HCT116 (cell line): Measurements from ENCODE around the gene ELP2. TPM values are rescaled to one million over a fixed set of nuclear protein-coding genes. Genes with fewer than 3 reads are reported as not detected.

ENCODE experiments used
- ATAC-seq: fragments of 200-7000 bp; cut with Tn5 transposase; 2 replicates; pipeline ENCODE4 v1.9.1; 2020; ENCODE audit warnings: mild to moderate bottlenecking, moderate library complexity
- BruUV-seq: library from RNA; stranded (reverse); fragments of 400-500 nt; replicated peaks from 2 replicates; lab custom pipeline; 2021; lab: Mats Ljungman, UMichigan
- CTCF ChIA-PET: fragments of 300-600 bp; sonication (Branson Sonifier 250); formaldehyde crosslinking; loops from one replicate; lab custom pipeline; 2021; ENCODE audit warnings: antibody characterized with exemption; lab: Charles Lee
- POLR2A ChIA-PET: fragments of 300-600, 350-600 bp; sonication (Branson Sonifier 250); formaldehyde crosslinking; loops from one replicate; lab custom pipeline; 2021; ENCODE audit warnings: antibody characterized with exemption; lab: Charles Lee
- RAD21 ChIA-PET, 2 experiments: fragments of 300-600 bp; sonication (Branson Sonifier 250); formaldehyde crosslinking; loops; one replicate each; lab custom pipeline; 2023; ENCODE audit warnings: low total read pairs in 2 of 2; ENCODE audit not compliant: uncharacterized antibody in 2 of 2, unreplicated experiment in 2 of 2, low non-redundant PET in 1 of 2; lab: Charles Lee
- DNase-seq: peaks from one replicate; pipeline ENCODE4 v3.0.0-alpha.2; 2010; ENCODE audit warnings: low read depth, low spot score
- H2AFZ ChIP-seq: fragments of 200-600 bp; shearing (Covaris generic), sonication (generic); 2 replicates; pipeline ENCODE4 v1.6.1; 2017; ENCODE audit warnings: low read depth, mixed run types, mixed read lengths, antibody characterized with exemption, low read length; ENCODE audit not compliant: poor library complexity, severe bottlenecking
- H3K27ac ChIP-seq: 2 replicates; pipeline ENCODE4 v1.5.1; 2012; ENCODE audit warnings: low read depth, low read length
- H3K27me3 ChIP-seq: fragments of 200-600 bp; sonication (generic); 2 replicates; pipeline ENCODE4 v1.6.1; 2016; ENCODE audit warnings: mixed run types, low read length, mixed read lengths; ENCODE audit not compliant: insufficient read depth
- H3K36me3 ChIP-seq, 2 experiments: fragments of 200-500 bp in 1 of 2; fragments of 200-600 bp in 1 of 2; sonication (Bioruptor generic) in 1 of 2; sonication (generic) in 1 of 2; 2 replicates each; pipeline versions ENCODE4 v1.5.1 to v1.6.1; 2014 to 2016; ENCODE audit warnings: low read length in 2 of 2, inconsistent platforms in 1 of 2, mixed read lengths in 1 of 2, mixed run types in 1 of 2; ENCODE audit not compliant: insufficient read depth in 2 of 2, control insufficient read depth in 1 of 2
- H3K4me1 ChIP-seq, 2 experiments: fragments of 200-600 bp in 1 of 2; sonication (generic) in 1 of 2; 2 replicates each; pipeline versions ENCODE4 v1.5.1 to v1.6.1; 2012 to 2017; ENCODE audit warnings: low read length in 2 of 2, inconsistent platforms in 1 of 2, mild to moderate bottlenecking in 1 of 2, mixed read lengths in 1 of 2, mixed run types in 1 of 2, moderate library complexity in 1 of 2; ENCODE audit not compliant: insufficient read depth in 2 of 2, control insufficient read depth in 1 of 2
- H3K4me2 ChIP-seq: fragments of 200-600 bp; sonication (generic); 2 replicates; pipeline ENCODE4 v1.6.1; 2017; ENCODE audit warnings: mixed run types, low read length, mixed read lengths
- H3K4me3 ChIP-seq, 2 experiments: fragments of 200-600 bp in 1 of 2; sonication (generic) in 1 of 2; replicated peaks in 1 of 2; 2 replicates each; pipeline ENCODE4 v1.5.1; 2011 to 2016; ENCODE audit warnings: low read length in 2 of 2, control low read depth in 1 of 2, low read depth in 1 of 2, mild to moderate bottlenecking in 1 of 2, mixed read lengths in 1 of 2, mixed run types in 1 of 2
- H3K79me2 ChIP-seq: fragments of 200-600 bp; sonication (generic); 2 replicates; pipeline ENCODE4 v1.6.1; 2017; ENCODE audit warnings: mild to moderate bottlenecking, mixed run types, low read length, moderate library complexity, mixed read lengths; ENCODE audit not compliant: insufficient read depth
- H3K9ac ChIP-seq: fragments of 200-600 bp; sonication (generic); 2 replicates; pipeline ENCODE4 v1.6.1; 2016; ENCODE audit warnings: low read length, mixed read lengths
- H3K9me2 ChIP-seq: fragments of 200-600 bp; sonication (generic), shearing (Covaris generic); 2 replicates; pipeline ENCODE4 v1.6.1; 2017; ENCODE audit warnings: mixed run types, mild to moderate bottlenecking, moderate library complexity; ENCODE audit not compliant: insufficient read depth
- H3K9me3 ChIP-seq, 2 experiments: fragments of 200-500 bp in 1 of 2; fragments of 200-600 bp in 1 of 2; sonication (Bioruptor generic) in 1 of 2; sonication (generic) in 1 of 2; 2 replicates each; pipeline ENCODE4 v1.6.1; 2014 to 2017; ENCODE audit warnings: low read length in 2 of 2, mixed read lengths in 2 of 2, inconsistent platforms in 1 of 2, low read depth in 1 of 2, mild to moderate bottlenecking in 1 of 2, mixed run types in 1 of 2, moderate library complexity in 1 of 2; ENCODE audit not compliant: control insufficient read depth in 1 of 2, insufficient read depth in 1 of 2
- H4K20me1 ChIP-seq: fragments of 200-600 bp; sonication (generic), shearing (Covaris generic); 2 replicates; pipeline ENCODE4 v1.6.1; 2017; ENCODE audit warnings: mixed run types, mild to moderate bottlenecking, moderate library complexity; ENCODE audit not compliant: insufficient read depth
- EGR1 ChIP-seq: IDR thresholded peaks from 2 replicates; pipeline ENCODE4 v1.6.1; 2012; ENCODE audit warnings: low read depth
- ELF1 ChIP-seq: IDR thresholded peaks from 2 replicates; pipeline ENCODE4 v1.6.1; 2012; ENCODE audit warnings: low read depth, borderline replicate concordance
- EZH2 ChIP-seq: fragments of 200-600 bp; sonication (generic); IDR thresholded peaks from 2 replicates; pipeline ENCODE4 v1.6.1; 2017; ENCODE audit warnings: antibody characterized with exemption, mixed run types
- EZH2phosphoT487 ChIP-seq: fragments of 200-600 bp; IDR thresholded peaks from 2 replicates; pipeline ENCODE4 v1.6.1; 2018; ENCODE audit warnings: antibody characterized with exemption, borderline replicate concordance
- FOSL1 ChIP-seq: IDR thresholded peaks from 2 replicates; pipeline ENCODE4 v1.6.1; 2012; ENCODE audit warnings: low read depth
- POLR2AphosphoS5 ChIP-seq: IDR thresholded peaks from 2 replicates; pipeline ENCODE4 v1.6.1; 2011; ENCODE audit warnings: mild to moderate bottlenecking, low read depth, low read length, moderate library complexity
- RAD21 ChIP-seq: IDR thresholded peaks from 2 replicates; pipeline ENCODE4 v1.6.1; 2012; ENCODE audit warnings: low read depth, mild to moderate bottlenecking
- ZFX ChIP-seq: fragments of 450-650 bp; IDR thresholded peaks from 2 replicates; pipeline ENCODE4 v1.6.1; 2017
- ZNF274 ChIP-seq: fragments of 200-500 bp; sonication (Bioruptor generic); IDR thresholded peaks from 2 replicates; pipeline ENCODE4 v1.6.1; 2014; ENCODE audit warnings: mild to moderate bottlenecking, low read depth, low read length, inconsistent platforms
- intact Hi-C: fragments of 100-400 bp; cut with micrococcal nuclease; formaldehyde crosslinking; loops from 2 replicates; pipeline ENCODE4 v1.10.0; 2022
- total RNA-seq: library from RNA; stranded (reverse); gene quantifications from one replicate; pipeline ENCODE4 v1.2.1, GENCODE V29; 2021; ENCODE audit not compliant: unreplicated experiment
- TF ChIP-seq, protein P1 (sequence below): IDR thresholded peaks from 2 replicates; pipeline ENCODE4 v1.6.1; 2012
- TF ChIP-seq, protein P2 (sequence below): IDR thresholded peaks from 2 replicates; pipeline ENCODE4 v1.6.1; 2011; ENCODE audit warnings: mild to moderate bottlenecking, low read length, moderate library complexity; ENCODE audit not compliant: insufficient replicate concordance; ENCODE audit errors: extremely low read depth
- TF ChIP-seq, protein P3 (sequence below), 3 experiments: fragments of 200-600 bp in 1 of 3; sonication (generic) in 1 of 3; IDR thresholded peaks in 2 of 3; conservative IDR thresholded peaks in 1 of 3; 2 replicates each; pipeline ENCODE4 v1.5.1; 2012 to 2017; ENCODE audit warnings: low read depth in 2 of 3, low read length in 2 of 3, antibody characterized with exemption in 1 of 3, borderline replicate concordance in 1 of 3, control low read depth in 1 of 3, mild to moderate bottlenecking in 1 of 3, mixed read lengths in 1 of 3, mixed run types in 1 of 3, moderate library complexity in 1 of 3; ENCODE audit not compliant: insufficient read depth in 1 of 3

The ELP2 gene
- total RNA-seq, 1 experiment from 2014 or later: 109 TPM

GRCh38 chr18:36214811-36215210 lies 85.1 kb downstream of the ELP2 start:
- Histone ChIP-seq H4K20me1 (no peaks in the 10 kb centered on the region), H3K27me3 (no peaks in the 10 kb centered on the region), H3K79me2 (no peaks in the 10 kb centered on the region), H3K9me2 (no peaks in the 10 kb centered on the region), H3K4me2 (no peak overlapping the region), H3K27ac (no peak overlapping the region), H3K9ac (no peak overlapping the region), H3K4me3 (no peak overlapping the region), H3K4me1 (no peaks in the 10 kb centered on the region), H3K9me3 (no peaks in the 10 kb centered on the region), H2AFZ (no peak overlapping the region), H3K36me3 (no peaks in the 10 kb centered on the region)
- BruUV-seq: no TSS peak
- ChIA-PET POLR2A (no interaction called here), CTCF (no interaction called here), RAD21 (no interaction called here)
- no peak for TF ChIP-seq EGR1
- TF ChIP-seq EZH2: no peak
- TF ChIP-seq ZNF274: no peak
- TF ChIP-seq FOSL1: no peak
- TF ChIP-seq, protein P1, sequence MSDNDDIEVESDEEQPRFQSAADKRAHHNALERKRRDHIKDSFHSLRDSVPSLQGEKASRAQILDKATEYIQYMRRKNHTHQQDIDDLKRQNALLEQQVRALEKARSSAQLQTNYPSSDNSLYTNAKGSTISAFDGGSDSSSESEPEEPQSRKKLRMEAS: no peak
- TF ChIP-seq, protein P2, sequence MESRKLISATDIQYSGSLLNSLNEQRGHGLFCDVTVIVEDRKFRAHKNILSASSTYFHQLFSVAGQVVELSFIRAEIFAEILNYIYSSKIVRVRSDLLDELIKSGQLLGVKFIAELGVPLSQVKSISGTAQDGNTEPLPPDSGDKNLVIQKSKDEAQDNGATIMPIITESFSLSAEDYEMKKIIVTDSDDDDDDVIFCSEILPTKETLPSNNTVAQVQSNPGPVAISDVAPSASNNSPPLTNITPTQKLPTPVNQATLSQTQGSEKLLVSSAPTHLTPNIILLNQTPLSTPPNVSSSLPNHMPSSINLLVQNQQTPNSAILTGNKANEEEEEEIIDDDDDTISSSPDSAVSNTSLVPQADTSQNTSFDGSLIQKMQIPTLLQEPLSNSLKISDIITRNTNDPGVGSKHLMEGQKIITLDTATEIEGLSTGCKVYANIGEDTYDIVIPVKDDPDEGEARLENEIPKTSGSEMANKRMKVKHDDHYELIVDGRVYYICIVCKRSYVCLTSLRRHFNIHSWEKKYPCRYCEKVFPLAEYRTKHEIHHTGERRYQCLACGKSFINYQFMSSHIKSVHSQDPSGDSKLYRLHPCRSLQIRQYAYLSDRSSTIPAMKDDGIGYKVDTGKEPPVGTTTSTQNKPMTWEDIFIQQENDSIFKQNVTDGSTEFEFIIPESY: no peak
- no peak for TF ChIP-seq RAD21
- TF ChIP-seq, protein P3, sequence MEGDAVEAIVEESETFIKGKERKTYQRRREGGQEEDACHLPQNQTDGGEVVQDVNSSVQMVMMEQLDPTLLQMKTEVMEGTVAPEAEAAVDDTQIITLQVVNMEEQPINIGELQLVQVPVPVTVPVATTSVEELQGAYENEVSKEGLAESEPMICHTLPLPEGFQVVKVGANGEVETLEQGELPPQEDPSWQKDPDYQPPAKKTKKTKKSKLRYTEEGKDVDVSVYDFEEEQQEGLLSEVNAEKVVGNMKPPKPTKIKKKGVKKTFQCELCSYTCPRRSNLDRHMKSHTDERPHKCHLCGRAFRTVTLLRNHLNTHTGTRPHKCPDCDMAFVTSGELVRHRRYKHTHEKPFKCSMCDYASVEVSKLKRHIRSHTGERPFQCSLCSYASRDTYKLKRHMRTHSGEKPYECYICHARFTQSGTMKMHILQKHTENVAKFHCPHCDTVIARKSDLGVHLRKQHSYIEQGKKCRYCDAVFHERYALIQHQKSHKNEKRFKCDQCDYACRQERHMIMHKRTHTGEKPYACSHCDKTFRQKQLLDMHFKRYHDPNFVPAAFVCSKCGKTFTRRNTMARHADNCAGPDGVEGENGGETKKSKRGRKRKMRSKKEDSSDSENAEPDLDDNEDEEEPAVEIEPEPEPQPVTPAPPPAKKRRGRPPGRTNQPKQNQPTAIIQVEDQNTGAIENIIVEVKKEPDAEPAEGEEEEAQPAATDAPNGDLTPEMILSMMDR (IDR thresholded peaks at IDR 0.05 in 2 of 3, conservative IDR thresholded peaks at IDR 0.05 in 1 of 3; ENCODE audit: borderline replicate concordance in 1 of 3, insufficient read depth in 1 of 3, low read depth in 2 of 3, low read length in 2 of 3): no peak
- TF ChIP-seq ZFX: no peak
- no peak for TF ChIP-seq ELF1
- no peak for TF ChIP-seq EZH2phosphoT487
- no peak for TF ChIP-seq POLR2AphosphoS5
- ATAC-seq: no peak
- intact Hi-C loops: no loop called here
- no peak for DNase-seq
